B cell (primary cell): ENCODE results near the gene PSMD2. TPM values are rescaled to one million over a fixed set of nuclear protein-coding genes. Genes with fewer than 3 reads are reported as not detected.
A peak's percentile ranks its signal among the peaks of the same experiment; 100 is the strongest.

Experiments used
- ATAC-seq: fragments of 200-7000 bp; cut with Tn5 transposase; one replicate; pipeline ENCODE4 v1.10.0; 2021; ENCODE audit warnings: low read depth, mild to moderate bottlenecking, moderate number of reproducible peaks, moderate library complexity
- CTCF ChIA-PET: fragments of 350-600 bp; sonication (Branson Sonifier 250); formaldehyde crosslinking; loops from one replicate; lab custom pipeline; 2021; ENCODE audit warnings: antibody characterized with exemption, inconsistent platforms; lab: Charles Lee
- POLR2A ChIA-PET: fragments of 350-600 bp; sonication (Branson Sonifier 250); formaldehyde crosslinking; loops from one replicate; lab custom pipeline; 2021; ENCODE audit warnings: antibody characterized with exemption; lab: Charles Lee
- DNase-seq: peaks from one replicate; pipeline ENCODE4 v3.0.0; 2013
- H2AFZ ChIP-seq: 2 replicates; pipeline ENCODE4 v1.6.1; 2012; ENCODE audit warnings: mild to moderate bottlenecking, low read depth, low read length; ENCODE audit not compliant: insufficient read depth, poor library complexity, severe bottlenecking
- H3K27ac ChIP-seq, 2 donors: 1 replicate in 1 of 2; 2 replicates in 1 of 2; pipeline ENCODE4 v1.5.1; 2012 to 2013; ENCODE audit warnings: low read length in 2 of 2, mild to moderate bottlenecking in 2 of 2, moderate library complexity in 1 of 2
- H3K27me3 ChIP-seq, 4 experiments: fragments of 200-600 bp in 1 of 4; sonication (generic) in 1 of 4; replicated peaks in 1 of 4; 1 replicate in 2 of 4; 2 replicates in 2 of 4; pipeline versions ENCODE4 v1.6.1 to v1.7.0; 2013 to 2016; ENCODE audit warnings: low read length in 3 of 4, mild to moderate bottlenecking in 2 of 4, mixed read lengths in 1 of 4, moderate library complexity in 1 of 4; ENCODE audit not compliant: insufficient read depth in 4 of 4, control insufficient read depth in 3 of 4; ENCODE audit errors: control extremely low read depth in 1 of 4
- H3K36me3 ChIP-seq, 2 experiments: replicated peaks in 1 of 2; 1 replicate in 1 of 2; 2 replicates in 1 of 2; pipeline versions ENCODE4 v1.6.1 to v1.7.1; 2013; ENCODE audit warnings: low read length in 1 of 2; ENCODE audit not compliant: insufficient read depth in 2 of 2, control insufficient read depth in 1 of 2; ENCODE audit errors: control extremely low read depth in 1 of 2, extremely low read depth in 1 of 2
- H3K4me1 ChIP-seq, 2 donors: fragments of 200-600 bp in 1 of 2; sonication (generic) in 1 of 2; 1 replicate in 1 of 2; 2 replicates in 1 of 2; pipeline versions ENCODE4 v1.5.1 to v1.6.1; 2013 to 2017; ENCODE audit warnings: low read length in 2 of 2; ENCODE audit not compliant: control insufficient read depth in 2 of 2, insufficient read depth in 2 of 2
- H3K4me2 ChIP-seq: replicated peaks from 2 replicates; pipeline ENCODE3; 2012; ENCODE audit warnings: mild to moderate bottlenecking, low read depth, low read length; ENCODE audit not compliant: poor library complexity, severe bottlenecking
- H3K4me3 ChIP-seq, 5 experiments: fragments of 200-600 bp in 1 of 5; sonication (generic) in 1 of 5; 1 replicate in 3 of 5; 2 replicates in 2 of 5; pipeline versions ENCODE4 v1.5.1 to v1.7.0; 2011 to 2016; ENCODE audit warnings: low read length in 4 of 5, mild to moderate bottlenecking in 4 of 5, low read depth in 2 of 5, control low read depth in 1 of 5, moderate library complexity in 1 of 5; ENCODE audit not compliant: insufficient read depth in 1 of 5; ENCODE audit errors: control extremely low read depth in 1 of 5, extremely low read depth in 1 of 5
- H3K79me2 ChIP-seq: fragments of 200-600 bp; sonication (generic); one replicate; pipeline ENCODE4 v1.6.0; 2016; ENCODE audit warnings: low read length; ENCODE audit not compliant: control insufficient read depth, insufficient read depth
- H3K9ac ChIP-seq: fragments of 200-600 bp; sonication (generic); 2 replicates; pipeline ENCODE4 v1.6.1; 2017; ENCODE audit warnings: mild to moderate bottlenecking, low read length, moderate library complexity
- H3K9me3 ChIP-seq, 3 donors: one replicate each; pipeline versions ENCODE4 v1.6.1 to v1.7.1; 2013; ENCODE audit warnings: low read length in 2 of 3; ENCODE audit not compliant: control insufficient read depth in 2 of 3, insufficient read depth in 1 of 3; ENCODE audit errors: control extremely low read depth in 1 of 3
- H4K20me1 ChIP-seq: 2 replicates; pipeline ENCODE4 v1.6.0; 2012; ENCODE audit warnings: mild to moderate bottlenecking, low read length; ENCODE audit not compliant: insufficient read depth, control insufficient read depth, poor library complexity, severe bottlenecking
- H3K27ac Mint-ChIP-seq: one replicate; pipeline ENCODE4 v1.8.0; 2021; ENCODE audit warnings: mixed read lengths
- H3K27me3 Mint-ChIP-seq: one replicate; pipeline ENCODE4 v1.8.0; 2021; ENCODE audit warnings: mixed read lengths
- H3K4me1 Mint-ChIP-seq: one replicate; pipeline ENCODE4 v1.8.0; 2021; ENCODE audit warnings: mixed read lengths
- H3K4me3 Mint-ChIP-seq: one replicate; pipeline ENCODE4 v1.8.0; 2021; ENCODE audit warnings: mixed read lengths
- H3K9me3 Mint-ChIP-seq: one replicate; pipeline ENCODE4 v1.8.0; 2022; ENCODE audit warnings: mixed read lengths; ENCODE audit not compliant: insufficient read depth
- EZH2 ChIP-seq: IDR thresholded peaks from 2 replicates; pipeline ENCODE4 v1.6.1; 2012; ENCODE audit warnings: borderline replicate concordance, low read depth, mild to moderate bottlenecking, moderate library complexity, low read length; ENCODE audit not compliant: insufficient read depth, poor library complexity, severe bottlenecking
- WGBS: methylation state at CpG from one replicate; pipeline ENCODE4 v1.1.5; 2013; ENCODE audit warnings: missing lambda C conversion rate; ENCODE audit not compliant: insufficient coverage; 5-methylcytosine and 5-hydroxymethylcytosine counted together
- intact Hi-C: fragments of 100-400 bp; cut with micrococcal nuclease; formaldehyde crosslinking; loops from one replicate; pipeline ENCODE4 v1.10.0; 2022
- polyA plus RNA-seq: library from polyadenylated mRNA; depleted of rRNA; stranded (reverse); fragments of >200 nt; gene quantifications from 2 replicates; pipeline ENCODE4 v1.2.3, GENCODE V29; 2012
- total RNA-seq, 2 donors: library from RNA; stranded (reverse); fragments of 120-200 nt in 1 of 2; gene quantifications; 1 replicate in 1 of 2; 2 replicates in 1 of 2; pipeline versions ENCODE4 v1.2.3 to v1.2.4, GENCODE V29; 2013 to 2022
- TF ChIP-seq, protein P1 (sequence below): fragments of 200-600 bp; IDR thresholded peaks from one replicate; pipeline ENCODE4 v1.8.0; 2022; ENCODE audit warnings: antibody characterized with exemption, mild to moderate bottlenecking

PSMD2 gene
- total and polyA plus RNA-seq, 2 donors (not counting 1 experiment from before 2014, with no cell fraction given), result 79.4 to 140 TPM

DNA sequence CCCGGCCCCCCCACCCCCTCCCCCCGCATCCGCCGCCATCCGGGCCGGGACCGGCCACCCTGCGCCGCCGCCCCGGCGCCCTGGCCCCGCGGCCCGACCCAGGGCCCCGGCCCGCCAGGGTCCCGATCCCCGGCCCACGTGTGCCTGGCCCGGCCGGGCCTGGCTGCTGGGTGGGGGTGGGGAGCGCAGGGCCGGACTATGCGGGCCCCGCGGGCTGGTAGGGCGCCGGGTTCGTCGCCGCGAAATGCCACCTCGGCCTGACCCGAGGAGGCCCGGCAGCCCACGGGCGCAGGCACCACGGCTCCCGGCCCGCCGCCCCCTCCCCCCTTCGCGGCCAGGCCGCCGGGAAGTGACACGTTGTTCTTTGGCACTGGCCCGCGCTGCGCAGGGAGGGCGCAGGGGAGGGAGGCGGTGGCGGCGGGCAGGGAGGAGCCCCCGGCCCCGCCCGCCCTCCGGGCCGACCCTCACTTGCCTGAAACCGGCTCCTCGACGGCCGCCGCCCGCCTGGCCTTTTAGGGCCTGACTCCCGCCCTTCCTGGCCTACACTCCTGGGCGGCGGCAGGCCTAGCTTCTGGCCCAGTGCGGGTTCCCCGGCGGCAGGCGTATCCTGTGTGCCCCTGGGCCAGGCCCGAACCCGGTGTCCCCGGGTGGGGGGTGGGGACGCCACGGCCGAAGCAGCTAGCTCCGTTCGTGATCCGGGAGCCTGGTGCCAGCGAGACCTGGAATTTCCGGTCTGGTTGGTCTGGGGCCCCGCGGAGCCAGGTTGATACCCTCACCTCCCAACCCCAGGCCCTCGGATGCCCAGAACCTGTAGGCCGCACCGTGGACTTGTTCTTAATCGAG is 15.9 kb downstream of the PSMD2 start:
- Mint-ChIP-seq H3K9me3 (no peaks in the 10 kb centered on the region), H3K4me1 (peaks cover 31% of the 10 kb centered on the region), H3K4me3 (peak overlapping the region; percentile 90), H3K27ac (peak overlapping the region; percentile 88), H3K27me3 (no peaks in the 10 kb centered on the region)
- ChIA-PET POLR2A (interaction anchor here (0.7 to 1.3 kb wide), 3 partner anchors 48 to 67 kb away, joined by 3 to 9 read pairs (median 3); no protein-coding TSS in a partner anchor), CTCF (no interaction called here)
- Histone ChIP-seq H3K4me1 (peaks cover 13 to 23% of the 10 kb centered on the region in 2 donors), H3K27ac (peak overlapping the region; percentile 73 to 89), H3K4me2 (peak overlapping the region; percentile 89), H3K4me3 (peak overlapping the region in 4 of 5 experiments; percentile 43 to 66 (median 60)), H3K79me2 (peaks cover 24% of the 10 kb centered on the region), H2AFZ (peak overlapping the region; percentile 32), H3K36me3 (peaks cover 0 to 20% of the 10 kb centered on the region in 2 experiments), H3K9ac (peak overlapping the region; percentile 71), H4K20me1 (peaks cover 46% of the 10 kb centered on the region), H3K27me3 (no peaks in the 10 kb centered on the region), H3K9me3 (no peaks in the 10 kb centered on the region)
- ATAC-seq (peak; percentile 38), DNase-seq (peak; percentile 82)
- WGBS, result under 1% methylated on average over 75 of the region's 89 CpGs
- intact Hi-C loops, result loop anchor here (1.0 kb wide), 6 partner anchors 16 to 141 kb away; partner anchors contain the start of genes AP2M1, EEF1AKMT4 and PSMD2
- TF ChIP-seq EZH2, result no peak
- TF ChIP-seq, protein P1, sequence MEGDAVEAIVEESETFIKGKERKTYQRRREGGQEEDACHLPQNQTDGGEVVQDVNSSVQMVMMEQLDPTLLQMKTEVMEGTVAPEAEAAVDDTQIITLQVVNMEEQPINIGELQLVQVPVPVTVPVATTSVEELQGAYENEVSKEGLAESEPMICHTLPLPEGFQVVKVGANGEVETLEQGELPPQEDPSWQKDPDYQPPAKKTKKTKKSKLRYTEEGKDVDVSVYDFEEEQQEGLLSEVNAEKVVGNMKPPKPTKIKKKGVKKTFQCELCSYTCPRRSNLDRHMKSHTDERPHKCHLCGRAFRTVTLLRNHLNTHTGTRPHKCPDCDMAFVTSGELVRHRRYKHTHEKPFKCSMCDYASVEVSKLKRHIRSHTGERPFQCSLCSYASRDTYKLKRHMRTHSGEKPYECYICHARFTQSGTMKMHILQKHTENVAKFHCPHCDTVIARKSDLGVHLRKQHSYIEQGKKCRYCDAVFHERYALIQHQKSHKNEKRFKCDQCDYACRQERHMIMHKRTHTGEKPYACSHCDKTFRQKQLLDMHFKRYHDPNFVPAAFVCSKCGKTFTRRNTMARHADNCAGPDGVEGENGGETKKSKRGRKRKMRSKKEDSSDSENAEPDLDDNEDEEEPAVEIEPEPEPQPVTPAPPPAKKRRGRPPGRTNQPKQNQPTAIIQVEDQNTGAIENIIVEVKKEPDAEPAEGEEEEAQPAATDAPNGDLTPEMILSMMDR, result no peak

GRCh38 chr3:184315543-184315867 is 16.5 kb downstream of the PSMD2 start:
- Mint-ChIP-seq H3K9me3 (no peaks in the 10 kb centered on the region), H3K4me3 (peak overlapping the region; percentile 90), H3K4me1 (peaks cover 31% of the 10 kb centered on the region), H3K27ac (peak overlapping the region; percentile 88), H3K27me3 (no peaks in the 10 kb centered on the region)
- no CpG with 5 or more reads among the region's 6 CpGs for WGBS
- Histone ChIP-seq H3K9ac (peak overlapping the region; percentile 71), H2AFZ (peak overlapping the region; percentile 32), H4K20me1 (peaks cover 51% of the 10 kb centered on the region), H3K4me3 (peak overlapping the region in 4 of 5 experiments; percentile 43 to 66 (median 60)), H3K27ac (peak overlapping the region; percentile 73 to 89), H3K4me1 (peaks cover 13 to 23% of the 10 kb centered on the region in 2 donors), H3K27me3 (no peaks in the 10 kb centered on the region), H3K4me2 (peak overlapping the region; percentile 89), H3K36me3 (peaks cover 0 to 23% of the 10 kb centered on the region in 2 experiments), H3K9me3 (no peaks in the 10 kb centered on the region), H3K79me2 (peaks cover 24% of the 10 kb centered on the region)
- DNase-seq (no peak), ATAC-seq (no peak)
- TF ChIP-seq, protein P1, result no peak
- no peak for TF ChIP-seq EZH2
- intact Hi-C loops, result no loop called here
- CTCF ChIA-PET, result interaction anchor here (0.9 to 1.4 kb wide), 2 partner anchors 298 to 420 kb away, joined by 3 read pairs; partner anchors contain the start of gene ABCC5
- POLR2A ChIA-PET, result interaction anchor here (1.0 to 1.3 kb wide), 2 partner anchors 47 to 68 kb away, joined by 3 to 9 read pairs; no protein-coding TSS in a partner anchor
